HCT116 (cell line): ENCODE results near the gene TMEM181. TPM values are rescaled to one million over a fixed set of nuclear protein-coding genes. Genes with fewer than 3 reads are reported as not detected.
A peak's percentile ranks its signal among the peaks of the same experiment; 100 is the strongest.
"Not testable (repeated sequence)": the region's sequence is repeated elsewhere in the genome, so short reads cannot be mapped to it uniquely, and the experiment has no call there.

Experiments used
- ATAC-seq: fragments of 200-7000 bp; cut with Tn5 transposase; 2 replicates; pipeline ENCODE4 v1.9.1; 2020; ENCODE audit warnings: mild to moderate bottlenecking, moderate library complexity
- BruUV-seq: library from RNA; stranded (reverse); fragments of 400-500 nt; replicated peaks from 2 replicates; lab custom pipeline; 2021; lab: Mats Ljungman, UMichigan
- CTCF ChIA-PET: fragments of 300-600 bp; sonication (Branson Sonifier 250); formaldehyde crosslinking; loops from one replicate; lab custom pipeline; 2021; ENCODE audit warnings: antibody characterized with exemption; lab: Charles Lee
- POLR2A ChIA-PET: fragments of 300-600, 350-600 bp; sonication (Branson Sonifier 250); formaldehyde crosslinking; loops from one replicate; lab custom pipeline; 2021; ENCODE audit warnings: antibody characterized with exemption; lab: Charles Lee
- RAD21 ChIA-PET, 2 experiments: fragments of 300-600 bp; sonication (Branson Sonifier 250); formaldehyde crosslinking; loops; one replicate each; lab custom pipeline; 2023; ENCODE audit warnings: low total read pairs in 2 of 2; ENCODE audit not compliant: uncharacterized antibody in 2 of 2, unreplicated experiment in 2 of 2, low non-redundant PET in 1 of 2; lab: Charles Lee
- DNase-seq: peaks from one replicate; pipeline ENCODE4 v3.0.0-alpha.2; 2010; ENCODE audit warnings: low read depth, low spot score
- H2AFZ ChIP-seq: fragments of 200-600 bp; shearing (Covaris generic), sonication (generic); 2 replicates; pipeline ENCODE4 v1.6.1; 2017; ENCODE audit warnings: low read depth, mixed run types, mixed read lengths, antibody characterized with exemption, low read length; ENCODE audit not compliant: poor library complexity, severe bottlenecking
- H3K27ac ChIP-seq: 2 replicates; pipeline ENCODE4 v1.5.1; 2012; ENCODE audit warnings: low read depth, low read length
- H3K27me3 ChIP-seq: fragments of 200-600 bp; sonication (generic); 2 replicates; pipeline ENCODE4 v1.6.1; 2016; ENCODE audit warnings: mixed run types, low read length, mixed read lengths; ENCODE audit not compliant: insufficient read depth
- H3K36me3 ChIP-seq, 2 experiments: fragments of 200-500 bp in 1 of 2; fragments of 200-600 bp in 1 of 2; sonication (Bioruptor generic) in 1 of 2; sonication (generic) in 1 of 2; 2 replicates each; pipeline versions ENCODE4 v1.5.1 to v1.6.1; 2014 to 2016; ENCODE audit warnings: low read length in 2 of 2, inconsistent platforms in 1 of 2, mixed read lengths in 1 of 2, mixed run types in 1 of 2; ENCODE audit not compliant: insufficient read depth in 2 of 2, control insufficient read depth in 1 of 2
- H3K4me1 ChIP-seq, 2 experiments: fragments of 200-600 bp in 1 of 2; sonication (generic) in 1 of 2; 2 replicates each; pipeline versions ENCODE4 v1.5.1 to v1.6.1; 2012 to 2017; ENCODE audit warnings: low read length in 2 of 2, inconsistent platforms in 1 of 2, mild to moderate bottlenecking in 1 of 2, mixed read lengths in 1 of 2, mixed run types in 1 of 2, moderate library complexity in 1 of 2; ENCODE audit not compliant: insufficient read depth in 2 of 2, control insufficient read depth in 1 of 2
- H3K4me2 ChIP-seq: fragments of 200-600 bp; sonication (generic); 2 replicates; pipeline ENCODE4 v1.6.1; 2017; ENCODE audit warnings: mixed run types, low read length, mixed read lengths
- H3K4me3 ChIP-seq, 2 experiments: fragments of 200-600 bp in 1 of 2; sonication (generic) in 1 of 2; replicated peaks in 1 of 2; 2 replicates each; pipeline ENCODE4 v1.5.1; 2011 to 2016; ENCODE audit warnings: low read length in 2 of 2, control low read depth in 1 of 2, low read depth in 1 of 2, mild to moderate bottlenecking in 1 of 2, mixed read lengths in 1 of 2, mixed run types in 1 of 2
- H3K79me2 ChIP-seq: fragments of 200-600 bp; sonication (generic); 2 replicates; pipeline ENCODE4 v1.6.1; 2017; ENCODE audit warnings: mild to moderate bottlenecking, mixed run types, low read length, moderate library complexity, mixed read lengths; ENCODE audit not compliant: insufficient read depth
- H3K9ac ChIP-seq: fragments of 200-600 bp; sonication (generic); 2 replicates; pipeline ENCODE4 v1.6.1; 2016; ENCODE audit warnings: low read length, mixed read lengths
- H3K9me2 ChIP-seq: fragments of 200-600 bp; sonication (generic), shearing (Covaris generic); 2 replicates; pipeline ENCODE4 v1.6.1; 2017; ENCODE audit warnings: mixed run types, mild to moderate bottlenecking, moderate library complexity; ENCODE audit not compliant: insufficient read depth
- H3K9me3 ChIP-seq, 2 experiments: fragments of 200-500 bp in 1 of 2; fragments of 200-600 bp in 1 of 2; sonication (Bioruptor generic) in 1 of 2; sonication (generic) in 1 of 2; 2 replicates each; pipeline ENCODE4 v1.6.1; 2014 to 2017; ENCODE audit warnings: low read length in 2 of 2, mixed read lengths in 2 of 2, inconsistent platforms in 1 of 2, low read depth in 1 of 2, mild to moderate bottlenecking in 1 of 2, mixed run types in 1 of 2, moderate library complexity in 1 of 2; ENCODE audit not compliant: control insufficient read depth in 1 of 2, insufficient read depth in 1 of 2
- H4K20me1 ChIP-seq: fragments of 200-600 bp; sonication (generic), shearing (Covaris generic); 2 replicates; pipeline ENCODE4 v1.6.1; 2017; ENCODE audit warnings: mixed run types, mild to moderate bottlenecking, moderate library complexity; ENCODE audit not compliant: insufficient read depth
- CBX3 ChIP-seq: IDR thresholded peaks from 2 replicates; pipeline ENCODE4 v1.6.1; 2012; ENCODE audit warnings: low read depth
- CEBPB ChIP-seq: IDR thresholded peaks from 2 replicates; pipeline ENCODE4 v1.6.1; 2012; ENCODE audit warnings: low read depth
- EGR1 ChIP-seq: IDR thresholded peaks from 2 replicates; pipeline ENCODE4 v1.6.1; 2012; ENCODE audit warnings: low read depth
- EZH2phosphoT487 ChIP-seq: fragments of 200-600 bp; IDR thresholded peaks from 2 replicates; pipeline ENCODE4 v1.6.1; 2018; ENCODE audit warnings: antibody characterized with exemption, borderline replicate concordance
- FOSL1 ChIP-seq: IDR thresholded peaks from 2 replicates; pipeline ENCODE4 v1.6.1; 2012; ENCODE audit warnings: low read depth
- JUND ChIP-seq: IDR thresholded peaks from 2 replicates; pipeline ENCODE4 v1.6.1; 2012
- POLR2A ChIP-seq: IDR thresholded peaks from 2 replicates; pipeline ENCODE4 v1.7.0; 2011; ENCODE audit warnings: borderline replicate concordance; ENCODE audit not compliant: insufficient read depth, insufficient read length; ENCODE audit errors: extremely low read depth
- POLR2AphosphoS5 ChIP-seq: IDR thresholded peaks from 2 replicates; pipeline ENCODE4 v1.6.1; 2011; ENCODE audit warnings: mild to moderate bottlenecking, low read depth, low read length, moderate library complexity
- RAD21 ChIP-seq: IDR thresholded peaks from 2 replicates; pipeline ENCODE4 v1.6.1; 2012; ENCODE audit warnings: low read depth, mild to moderate bottlenecking
- SP1 ChIP-seq: IDR thresholded peaks from 2 replicates; pipeline ENCODE4 v1.6.1; 2012; ENCODE audit warnings: low read depth
- SRF ChIP-seq: IDR thresholded peaks from 2 replicates; pipeline ENCODE4 v1.6.1; 2012; ENCODE audit warnings: low read depth
- TCF7L2 ChIP-seq: IDR thresholded peaks from 2 replicates; pipeline ENCODE4 v1.7.0; 2011; ENCODE audit warnings: borderline replicate concordance, inconsistent platforms; ENCODE audit not compliant: insufficient read depth, insufficient read length; ENCODE audit errors: extremely low read depth
- ZFX ChIP-seq: fragments of 450-650 bp; IDR thresholded peaks from 2 replicates; pipeline ENCODE4 v1.6.1; 2017
- ZNF274 ChIP-seq: fragments of 200-500 bp; sonication (Bioruptor generic); IDR thresholded peaks from 2 replicates; pipeline ENCODE4 v1.6.1; 2014; ENCODE audit warnings: mild to moderate bottlenecking, low read depth, low read length, inconsistent platforms
- intact Hi-C: fragments of 100-400 bp; cut with micrococcal nuclease; formaldehyde crosslinking; loops from 2 replicates; pipeline ENCODE4 v1.10.0; 2022
- total RNA-seq: library from RNA; stranded (reverse); gene quantifications from one replicate; pipeline ENCODE4 v1.2.1, GENCODE V29; 2021; ENCODE audit not compliant: unreplicated experiment
- TF ChIP-seq, protein P1 (sequence below): IDR thresholded peaks from 2 replicates; pipeline ENCODE4 v1.6.1; 2012
- TF ChIP-seq, protein P2 (sequence below), 3 experiments: fragments of 200-600 bp in 1 of 3; sonication (generic) in 1 of 3; IDR thresholded peaks in 2 of 3; conservative IDR thresholded peaks in 1 of 3; 2 replicates each; pipeline ENCODE4 v1.5.1; 2012 to 2017; ENCODE audit warnings: low read depth in 2 of 3, low read length in 2 of 3, antibody characterized with exemption in 1 of 3, borderline replicate concordance in 1 of 3, control low read depth in 1 of 3, mild to moderate bottlenecking in 1 of 3, mixed read lengths in 1 of 3, mixed run types in 1 of 3, moderate library complexity in 1 of 3; ENCODE audit not compliant: insufficient read depth in 1 of 3
- TF ChIP-seq, protein P3 (sequence below): IDR thresholded peaks from 2 replicates; pipeline ENCODE4 v1.6.1; 2012; ENCODE audit warnings: low read depth

TMEM181 gene
- total RNA-seq, 1 experiment from 2014 or later: 34.4 TPM

DNA sequence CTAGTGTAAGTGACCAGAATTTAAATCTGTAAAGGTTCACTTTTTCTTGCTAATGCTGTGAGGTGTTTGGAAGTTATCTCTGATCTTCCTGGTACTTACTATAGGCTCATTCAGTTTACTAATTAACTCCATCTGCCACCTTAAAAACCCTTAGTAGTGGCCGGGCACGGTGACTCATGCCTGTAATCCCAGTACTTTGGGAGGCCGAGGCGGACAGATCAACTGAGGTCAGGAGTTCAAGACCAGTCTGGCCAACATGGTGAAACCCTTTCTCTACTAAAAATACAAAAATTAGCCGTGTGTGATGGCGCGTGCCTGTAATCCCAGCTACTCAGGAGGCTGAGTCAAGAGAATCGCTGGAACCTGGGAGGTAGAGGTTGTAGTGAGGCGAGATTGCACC lies 97.1 kb downstream of the TMEM181 start:
- H3K4me3 ChIP-seq, BruUV-seq, H3K79me2 ChIP-seq, RAD21 ChIA-PET, H3K9me2 ChIP-seq, H4K20me1 ChIP-seq, DNase-seq, H3K27me3 ChIP-seq, H3K9me3 ChIP-seq, H2AFZ ChIP-seq, intact Hi-C loops, CTCF ChIA-PET, H3K36me3 ChIP-seq: not testable (repeated sequence)
- H3K27ac ChIP-seq: peak overlapping the region; percentile 60; the same call in 1 of the 2 replicates
- peaks cover 42 to 58% of the 10 kb centered on the region in 2 experiments for H3K4me1 ChIP-seq
- POLR2A ChIA-PET: interaction anchor here (0.7 kb wide), 1 partner anchor 507 kb away, joined by 3 read pairs; no protein-coding TSS in a partner anchor
- H3K9ac ChIP-seq: peak overlapping the region; percentile 28
- TF ChIP-seq CBX3 (peak; percentile 57; the same call in 1 of the 2 replicates), JUND (peak; percentile 84), FOSL1 (peak; percentile 73; the same call in 1 of the 2 replicates), TCF7L2 (peak; percentile 19), CEBPB (peak; percentile 61), SRF (0 out of 2 replicates have a peak, but pooled peaks have one; percentile 41), SP1 (peak; percentile 83)
- TF ChIP-seq, protein P1, sequence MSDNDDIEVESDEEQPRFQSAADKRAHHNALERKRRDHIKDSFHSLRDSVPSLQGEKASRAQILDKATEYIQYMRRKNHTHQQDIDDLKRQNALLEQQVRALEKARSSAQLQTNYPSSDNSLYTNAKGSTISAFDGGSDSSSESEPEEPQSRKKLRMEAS: peak; percentile 39; the same call in 1 of the 2 replicates
- peak; percentile 64 for ATAC-seq
- H3K4me2 ChIP-seq: peak overlapping the region; percentile 58

DNA sequence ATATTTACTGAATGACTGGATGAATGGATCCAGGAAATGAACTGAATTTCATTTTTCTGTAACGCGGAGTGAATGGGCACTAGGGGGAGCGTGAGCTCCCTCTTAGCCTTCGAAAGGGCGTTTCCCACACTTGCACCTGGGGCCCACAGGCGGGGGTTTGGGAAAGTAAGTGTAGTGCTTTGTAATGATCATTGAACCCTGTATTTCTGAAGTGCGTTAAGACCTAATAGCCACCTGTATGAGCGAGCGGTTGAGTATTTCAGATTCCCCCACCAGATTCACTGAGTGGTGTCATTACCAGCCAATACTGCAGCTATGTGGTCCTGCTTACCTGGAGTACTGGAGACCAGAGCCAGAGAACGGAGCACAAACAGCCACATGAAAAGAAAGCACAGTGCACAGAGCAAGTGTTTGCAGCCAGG lies 100.5 kb downstream of the TMEM181 start:
- H3K4me2 ChIP-seq: no peak overlapping the region
- CTCF ChIA-PET: interaction anchor here (0.9 to 1.2 kb wide), 4 partner anchors 16 to 293 kb away, joined by 3 to 5 read pairs (median 3); partner anchors contain the start of gene DYNLT1
- H3K9me2 ChIP-seq: no peaks in the 10 kb centered on the region
- H3K36me3 ChIP-seq: no peaks in the 10 kb centered on the region; a peak in 1 of 4 replicates
- H3K9ac ChIP-seq: no peak overlapping the region
- H3K27ac ChIP-seq: no peak overlapping the region
- ATAC-seq: peak; percentile 72
- no peak overlapping the region for H2AFZ ChIP-seq
- no peaks in the 10 kb centered on the region for H3K27me3 ChIP-seq
- H3K4me1 ChIP-seq: peaks cover 22 to 38% of the 10 kb centered on the region in 2 experiments
- RAD21 ChIA-PET: no interaction called here
- no peaks in the 10 kb centered on the region for H3K9me3 ChIP-seq
- H3K79me2 ChIP-seq: no peaks in the 10 kb centered on the region
- intact Hi-C loops: no loop called here
- no peaks in the 10 kb centered on the region for H4K20me1 ChIP-seq
- no peak for TF ChIP-seq POLR2A
- TF ChIP-seq RAD21: peak; percentile 59
- TF ChIP-seq EZH2phosphoT487: no peak
- no peak for TF ChIP-seq ZFX
- TF ChIP-seq ZNF274: no peak
- no peak for TF ChIP-seq POLR2AphosphoS5
- no peak for TF ChIP-seq EGR1
- TF ChIP-seq, protein P2, sequence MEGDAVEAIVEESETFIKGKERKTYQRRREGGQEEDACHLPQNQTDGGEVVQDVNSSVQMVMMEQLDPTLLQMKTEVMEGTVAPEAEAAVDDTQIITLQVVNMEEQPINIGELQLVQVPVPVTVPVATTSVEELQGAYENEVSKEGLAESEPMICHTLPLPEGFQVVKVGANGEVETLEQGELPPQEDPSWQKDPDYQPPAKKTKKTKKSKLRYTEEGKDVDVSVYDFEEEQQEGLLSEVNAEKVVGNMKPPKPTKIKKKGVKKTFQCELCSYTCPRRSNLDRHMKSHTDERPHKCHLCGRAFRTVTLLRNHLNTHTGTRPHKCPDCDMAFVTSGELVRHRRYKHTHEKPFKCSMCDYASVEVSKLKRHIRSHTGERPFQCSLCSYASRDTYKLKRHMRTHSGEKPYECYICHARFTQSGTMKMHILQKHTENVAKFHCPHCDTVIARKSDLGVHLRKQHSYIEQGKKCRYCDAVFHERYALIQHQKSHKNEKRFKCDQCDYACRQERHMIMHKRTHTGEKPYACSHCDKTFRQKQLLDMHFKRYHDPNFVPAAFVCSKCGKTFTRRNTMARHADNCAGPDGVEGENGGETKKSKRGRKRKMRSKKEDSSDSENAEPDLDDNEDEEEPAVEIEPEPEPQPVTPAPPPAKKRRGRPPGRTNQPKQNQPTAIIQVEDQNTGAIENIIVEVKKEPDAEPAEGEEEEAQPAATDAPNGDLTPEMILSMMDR (IDR thresholded peaks at IDR 0.05 in 2 of 3, conservative IDR thresholded peaks at IDR 0.05 in 1 of 3; ENCODE audit: borderline replicate concordance in 1 of 3, insufficient read depth in 1 of 3, low read depth in 2 of 3, low read length in 2 of 3): peak; percentile 28 to 53 (median 41); a peak in 5 of 6 replicates
- TF ChIP-seq JUND: no peak
- TF ChIP-seq, protein P3, sequence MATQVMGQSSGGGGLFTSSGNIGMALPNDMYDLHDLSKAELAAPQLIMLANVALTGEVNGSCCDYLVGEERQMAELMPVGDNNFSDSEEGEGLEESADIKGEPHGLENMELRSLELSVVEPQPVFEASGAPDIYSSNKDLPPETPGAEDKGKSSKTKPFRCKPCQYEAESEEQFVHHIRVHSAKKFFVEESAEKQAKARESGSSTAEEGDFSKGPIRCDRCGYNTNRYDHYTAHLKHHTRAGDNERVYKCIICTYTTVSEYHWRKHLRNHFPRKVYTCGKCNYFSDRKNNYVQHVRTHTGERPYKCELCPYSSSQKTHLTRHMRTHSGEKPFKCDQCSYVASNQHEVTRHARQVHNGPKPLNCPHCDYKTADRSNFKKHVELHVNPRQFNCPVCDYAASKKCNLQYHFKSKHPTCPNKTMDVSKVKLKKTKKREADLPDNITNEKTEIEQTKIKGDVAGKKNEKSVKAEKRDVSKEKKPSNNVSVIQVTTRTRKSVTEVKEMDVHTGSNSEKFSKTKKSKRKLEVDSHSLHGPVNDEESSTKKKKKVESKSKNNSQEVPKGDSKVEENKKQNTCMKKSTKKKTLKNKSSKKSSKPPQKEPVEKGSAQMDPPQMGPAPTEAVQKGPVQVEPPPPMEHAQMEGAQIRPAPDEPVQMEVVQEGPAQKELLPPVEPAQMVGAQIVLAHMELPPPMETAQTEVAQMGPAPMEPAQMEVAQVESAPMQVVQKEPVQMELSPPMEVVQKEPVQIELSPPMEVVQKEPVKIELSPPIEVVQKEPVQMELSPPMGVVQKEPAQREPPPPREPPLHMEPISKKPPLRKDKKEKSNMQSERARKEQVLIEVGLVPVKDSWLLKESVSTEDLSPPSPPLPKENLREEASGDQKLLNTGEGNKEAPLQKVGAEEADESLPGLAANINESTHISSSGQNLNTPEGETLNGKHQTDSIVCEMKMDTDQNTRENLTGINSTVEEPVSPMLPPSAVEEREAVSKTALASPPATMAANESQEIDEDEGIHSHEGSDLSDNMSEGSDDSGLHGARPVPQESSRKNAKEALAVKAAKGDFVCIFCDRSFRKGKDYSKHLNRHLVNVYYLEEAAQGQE: no peak
- BruUV-seq: no TSS peak
- no peak overlapping the region for H3K4me3 ChIP-seq
- no peak for DNase-seq
- POLR2A ChIA-PET: interaction anchor here (0.9 kb wide), 1 partner anchor 9 kb away, joined by 3 read pairs; no protein-coding TSS in a partner anchor
